ENCODE measurements around the gene SLC2A9. TPM values are rescaled to one million over a fixed set of nuclear protein-coding genes. Genes with fewer than 3 reads are reported as not detected.

Gene SLC2A9
- total RNA-seq, 2 donors from 2014 or later, result 9.1 to 17.5 TPM

DNA sequence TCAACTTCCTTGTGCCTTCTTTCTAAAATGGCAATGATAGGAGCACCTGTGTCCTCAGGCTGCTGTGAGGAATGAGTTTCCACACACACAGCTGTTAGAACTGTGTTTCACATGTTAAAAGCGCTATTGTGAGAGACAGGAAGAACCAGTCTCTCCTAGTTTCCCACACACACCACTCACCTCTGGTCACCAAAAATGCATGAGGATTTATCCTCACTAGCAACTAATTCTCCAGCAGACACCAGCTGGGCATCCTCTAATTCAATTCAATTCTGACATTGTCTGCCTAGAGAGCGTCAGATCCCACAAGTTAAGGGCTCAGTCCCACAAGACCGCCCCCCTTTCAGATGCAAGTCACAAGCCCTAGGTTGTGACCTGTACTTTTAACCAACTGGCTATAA, 29.0 kb upstream of the SLC2A9 start:
- ATAC-seq (ENCODE audit: insufficient number of reproducible peaks, low FRiP score, low read depth) (no peak), DNase-seq (ENCODE audit: low spot score) (no peak)
- H3K27me3 ChIP-seq (replicated peaks; ENCODE audit: insufficient read depth), result no peaks in the 10 kb centered on the region
- H3K36me3 ChIP-seq, result no peaks in the 10 kb centered on the region
- no peak overlapping the region for H3K4me3 ChIP-seq
- no peaks in the 10 kb centered on the region for H3K9me3 ChIP-seq
- H3K27ac ChIP-seq, result no peak overlapping the region
- no peaks in the 10 kb centered on the region for H3K4me1 ChIP-seq (ENCODE audit: control insufficient read depth in 1 of 2, low read depth in 2 of 2)
- TF ChIP-seq, protein P1, sequence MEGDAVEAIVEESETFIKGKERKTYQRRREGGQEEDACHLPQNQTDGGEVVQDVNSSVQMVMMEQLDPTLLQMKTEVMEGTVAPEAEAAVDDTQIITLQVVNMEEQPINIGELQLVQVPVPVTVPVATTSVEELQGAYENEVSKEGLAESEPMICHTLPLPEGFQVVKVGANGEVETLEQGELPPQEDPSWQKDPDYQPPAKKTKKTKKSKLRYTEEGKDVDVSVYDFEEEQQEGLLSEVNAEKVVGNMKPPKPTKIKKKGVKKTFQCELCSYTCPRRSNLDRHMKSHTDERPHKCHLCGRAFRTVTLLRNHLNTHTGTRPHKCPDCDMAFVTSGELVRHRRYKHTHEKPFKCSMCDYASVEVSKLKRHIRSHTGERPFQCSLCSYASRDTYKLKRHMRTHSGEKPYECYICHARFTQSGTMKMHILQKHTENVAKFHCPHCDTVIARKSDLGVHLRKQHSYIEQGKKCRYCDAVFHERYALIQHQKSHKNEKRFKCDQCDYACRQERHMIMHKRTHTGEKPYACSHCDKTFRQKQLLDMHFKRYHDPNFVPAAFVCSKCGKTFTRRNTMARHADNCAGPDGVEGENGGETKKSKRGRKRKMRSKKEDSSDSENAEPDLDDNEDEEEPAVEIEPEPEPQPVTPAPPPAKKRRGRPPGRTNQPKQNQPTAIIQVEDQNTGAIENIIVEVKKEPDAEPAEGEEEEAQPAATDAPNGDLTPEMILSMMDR (IDR thresholded peaks at IDR 0.05), result no peak

DNA sequence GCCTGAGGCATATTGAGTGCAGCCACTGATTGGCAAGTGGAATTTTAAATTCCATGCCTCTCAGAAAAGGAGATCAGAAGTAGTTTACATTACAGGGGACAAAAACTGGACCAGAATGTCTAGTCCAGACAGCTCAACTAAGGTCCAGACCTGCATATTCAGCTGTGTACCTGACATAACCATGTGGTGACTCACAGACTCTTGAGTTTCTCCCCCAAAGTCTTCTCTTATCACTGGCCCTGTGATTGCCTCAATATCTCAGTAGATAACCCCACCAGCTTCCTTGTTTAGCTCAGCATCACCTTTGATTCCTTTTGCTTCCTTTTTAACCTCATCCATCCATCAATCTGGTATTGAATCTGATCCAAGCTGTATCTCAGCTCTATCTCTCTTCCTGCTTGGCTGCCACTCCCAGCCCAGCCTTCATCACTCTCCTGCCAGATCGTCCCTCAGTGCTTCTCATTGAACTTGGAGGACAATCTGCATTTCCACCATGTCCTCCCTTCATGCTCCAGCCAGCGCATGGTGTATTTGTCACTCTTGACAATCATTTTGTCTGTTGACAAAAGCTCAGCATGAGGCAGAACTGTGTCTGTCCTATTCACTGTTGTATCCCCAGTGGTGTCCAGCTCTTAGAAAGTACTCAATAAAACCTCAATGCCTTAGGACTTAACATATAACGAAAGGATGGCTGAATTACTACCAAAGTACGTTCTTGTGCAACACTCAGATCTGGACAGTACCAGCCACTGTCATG, 27.8 kb upstream of the SLC2A9 start:
- TF ChIP-seq, protein P1 (IDR thresholded peaks at IDR 0.05), result no peak
- no peaks in the 10 kb centered on the region for H3K27me3 ChIP-seq (replicated peaks; ENCODE audit: insufficient read depth)
- no peak for DNase-seq (ENCODE audit: low spot score)

DNA sequence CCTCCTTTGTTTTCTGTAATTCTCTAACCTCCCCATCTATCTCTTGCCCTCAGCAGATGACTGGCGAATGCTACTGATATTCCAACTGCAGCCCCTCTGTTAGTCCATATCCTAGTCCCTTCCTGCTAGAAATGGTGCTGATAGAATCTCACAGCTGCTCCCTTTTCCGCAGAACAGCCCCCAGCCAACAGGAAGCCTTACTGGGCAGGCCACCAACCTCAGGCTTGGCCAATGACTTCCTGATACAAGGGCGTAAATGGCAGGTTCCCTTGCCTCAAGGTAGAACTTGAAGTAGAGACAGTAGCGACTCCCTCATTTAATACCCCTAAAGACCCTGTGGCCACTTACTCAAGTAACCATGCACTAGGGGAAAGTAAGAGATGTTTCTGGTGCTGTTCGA, 26.7 kb upstream of the SLC2A9 start:
- Histone ChIP-seq H3K4me3 (no peak overlapping the region), H3K36me3 (no peaks in the 10 kb centered on the region), H3K27me3 (replicated peaks; ENCODE audit: insufficient read depth) (no peaks in the 10 kb centered on the region), H3K4me1 (ENCODE audit: control insufficient read depth in 1 of 2, low read depth in 2 of 2) (no peaks in the 10 kb centered on the region), H3K9me3 (no peaks in the 10 kb centered on the region), H3K27ac (no peak overlapping the region)
- ATAC-seq (ENCODE audit: insufficient number of reproducible peaks, low FRiP score, low read depth) (no peak), DNase-seq (ENCODE audit: low spot score) (no peak)
- TF ChIP-seq, protein P1 (IDR thresholded peaks at IDR 0.05), result no peak

More for the DNA sequence above, 27.8 kb upstream of the SLC2A9 start:
- Histone ChIP-seq H3K9me3 (no peaks in the 10 kb centered on the region), H3K27ac (no peak overlapping the region), H3K4me1 (ENCODE audit: control insufficient read depth in 1 of 2, low read depth in 2 of 2) (no peaks in the 10 kb centered on the region), H3K4me3 (no peak overlapping the region), H3K36me3 (no peaks in the 10 kb centered on the region)
- ATAC-seq (ENCODE audit: insufficient number of reproducible peaks, low FRiP score, low read depth), result no peak

DNA sequence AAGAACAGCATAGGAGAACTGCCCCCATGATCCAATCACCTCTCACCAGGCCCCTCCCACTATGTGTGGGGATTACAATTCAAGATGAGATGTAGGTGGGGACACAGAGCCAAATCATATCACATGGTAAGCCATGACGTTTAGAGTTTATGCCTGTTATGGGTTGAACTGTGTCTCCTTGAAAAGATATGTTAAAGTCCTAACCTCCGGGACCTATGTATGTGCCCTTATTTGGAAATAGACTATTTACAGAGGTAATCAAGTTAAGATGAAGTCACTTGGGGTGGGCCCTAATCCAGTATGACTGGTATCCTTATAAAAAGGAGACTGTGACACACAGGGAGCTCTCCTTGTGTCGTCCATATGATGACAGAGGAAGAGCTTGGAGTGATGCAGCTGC, 25.2 kb upstream of the SLC2A9 start:
- Histone ChIP-seq H3K4me1 (ENCODE audit: control insufficient read depth in 1 of 2, low read depth in 2 of 2) (no peaks in the 10 kb centered on the region), H3K9me3 (peaks cover 7% of the 10 kb centered on the region), H3K27ac (no peak overlapping the region), H3K36me3 (no peaks in the 10 kb centered on the region), H3K27me3 (replicated peaks; ENCODE audit: insufficient read depth) (no peaks in the 10 kb centered on the region), H3K4me3 (no peak overlapping the region)
- no peak for ATAC-seq (ENCODE audit: insufficient number of reproducible peaks, low FRiP score, low read depth)
- TF ChIP-seq, protein P1 (IDR thresholded peaks at IDR 0.05), result no peak
- no peak for DNase-seq (ENCODE audit: low spot score)

DNA sequence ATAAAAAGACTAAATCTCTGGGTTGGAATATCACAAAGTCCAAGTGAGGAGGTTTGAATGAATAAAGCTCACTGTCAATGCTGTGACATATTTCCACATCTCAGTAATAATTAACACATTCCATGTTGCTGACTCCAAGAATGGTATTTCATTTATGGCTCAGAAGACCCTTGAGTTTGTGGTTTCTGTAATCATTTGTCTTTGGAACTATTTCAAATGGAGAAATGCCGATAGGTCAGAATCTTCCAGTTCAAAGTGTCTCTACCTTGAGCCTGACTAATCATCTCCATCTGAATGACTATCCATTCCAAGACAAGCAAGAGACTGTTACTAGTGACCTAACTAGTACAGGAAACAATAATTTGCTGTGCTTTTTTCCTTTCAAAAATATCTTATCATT, 24.2 kb upstream of the SLC2A9 start:
- Histone ChIP-seq H3K4me3 (no peak overlapping the region), H3K9me3 (peaks cover 7% of the 10 kb centered on the region), H3K27me3 (replicated peaks; ENCODE audit: insufficient read depth) (no peaks in the 10 kb centered on the region), H3K4me1 (ENCODE audit: control insufficient read depth in 1 of 2, low read depth in 2 of 2) (no peaks in the 10 kb centered on the region), H3K36me3 (no peaks in the 10 kb centered on the region), H3K27ac (no peak overlapping the region)
- TF ChIP-seq, protein P1 (IDR thresholded peaks at IDR 0.05), result no peak
- no peak for ATAC-seq (ENCODE audit: insufficient number of reproducible peaks, low FRiP score, low read depth)
- DNase-seq (ENCODE audit: low spot score), result no peak

Measured in thoracic aorta (tissue), 2 donors.